HTERT RPE-1 (cell line): Measurements from ENCODE around the gene ANKMY1.

ENCODE experiments used
- in situ Hi-C: fragments of 300-500 bp; cut with MboI; formaldehyde crosslinking; loops from 4 replicates; pipeline ENCODE4 v1.14.3; 2020; ENCODE audit warnings: low sequenced_read_pairs

ANKMY1 gene

GRCh38 chr2:240438810-240439697 is 118.7 kb downstream of the ANKMY1 start:
- in situ Hi-C loops: no loop called here

DNA sequence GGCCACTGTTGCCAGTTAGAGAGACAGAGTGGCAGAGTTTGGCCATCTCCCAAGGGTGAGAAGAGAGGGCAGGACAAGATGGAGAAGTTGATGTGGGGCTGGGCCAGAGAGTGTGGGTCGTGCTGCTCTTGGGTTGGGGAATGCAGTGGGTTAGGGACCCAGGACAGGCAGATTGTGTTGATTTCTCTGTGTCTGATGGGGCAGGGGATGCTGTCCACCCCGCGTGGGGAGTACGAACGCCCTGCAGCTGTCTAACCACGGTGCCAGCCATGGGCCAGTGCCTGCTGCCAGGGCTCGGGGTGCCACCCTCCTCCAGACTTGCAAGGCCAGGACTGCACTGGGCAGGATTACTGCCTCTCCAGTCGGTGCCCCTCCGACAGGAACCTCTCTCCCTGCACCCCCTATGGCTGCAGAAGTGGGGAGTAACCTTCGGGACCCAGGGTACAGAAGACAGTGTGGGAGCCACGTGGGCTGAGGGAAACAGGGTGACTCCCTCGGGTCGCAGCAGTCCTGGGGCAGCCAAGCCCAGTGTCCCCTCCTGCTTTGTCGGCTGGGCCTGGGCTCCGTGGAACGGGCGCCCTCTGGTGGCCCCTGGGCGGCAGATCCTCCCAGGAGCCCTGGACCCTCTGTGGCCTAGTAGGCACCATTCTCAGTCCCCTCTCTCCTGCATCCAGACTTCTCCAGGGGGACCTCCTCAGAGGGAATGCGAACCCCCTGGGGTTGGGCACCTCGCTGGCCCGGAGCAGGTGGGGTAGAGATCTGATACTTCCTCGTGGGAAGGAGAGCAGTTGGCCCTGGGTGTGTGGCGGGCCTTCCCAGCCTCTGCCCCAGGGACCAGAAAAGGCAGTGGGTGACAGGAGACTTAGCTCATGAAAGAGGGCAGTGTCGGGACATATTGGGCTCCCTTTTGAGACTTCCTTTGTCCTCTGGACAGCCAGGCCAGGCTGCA is 119.7 kb downstream of the ANKMY1 start:
- in situ Hi-C loops: no loop called here

GRCh38 chr2:240437551-240437860 is 120.3 kb downstream of the ANKMY1 start:
- in situ Hi-C loops: no loop called here

DNA sequence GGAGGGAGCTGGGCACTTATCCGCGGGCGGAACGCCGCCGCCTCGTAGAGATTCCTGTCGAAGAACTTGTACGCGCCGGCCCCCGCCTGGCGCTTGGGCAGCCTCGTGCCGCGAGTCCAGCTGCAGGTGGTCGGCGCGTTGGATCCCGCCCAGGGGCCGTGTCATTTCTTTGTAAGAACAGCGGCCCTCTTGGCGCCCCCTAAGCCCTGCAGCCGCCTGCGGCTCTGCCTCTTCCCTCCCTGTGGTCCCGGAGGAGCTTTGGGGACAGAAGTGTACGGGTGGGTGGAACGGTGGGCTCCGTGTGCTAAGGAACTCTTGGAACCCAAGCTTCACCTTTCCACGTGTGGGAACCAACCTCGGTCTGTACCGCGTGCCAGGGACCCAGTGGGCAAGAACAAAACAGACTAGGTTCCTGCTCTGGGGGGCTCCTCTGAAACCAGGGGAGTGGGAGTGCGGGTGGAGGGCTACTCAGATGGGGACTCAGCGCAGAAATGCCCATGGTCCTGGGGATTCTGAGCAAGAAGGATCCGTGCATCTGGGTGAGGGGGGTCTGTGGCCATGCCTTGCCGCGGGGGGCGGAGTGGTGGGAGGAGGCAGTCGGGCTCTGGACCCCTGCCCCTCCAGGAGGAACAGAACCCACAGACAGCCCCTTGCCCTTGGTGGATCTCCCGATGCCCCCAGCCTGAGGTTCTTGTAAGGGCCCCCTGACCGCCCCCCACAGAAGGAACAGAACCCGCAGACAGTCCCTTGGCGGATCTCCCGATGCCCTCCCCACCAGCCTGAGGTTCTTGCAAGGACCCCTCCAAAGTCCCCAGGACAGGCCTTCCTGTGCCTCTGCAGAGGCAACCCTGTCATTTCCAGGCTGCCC is 120.9 kb downstream of the ANKMY1 start:
- in situ Hi-C loops: no loop called here

GRCh38 chr2:240435948-240436682 is 121.7 kb downstream of the ANKMY1 start:
- in situ Hi-C loops: no loop called here

DNA sequence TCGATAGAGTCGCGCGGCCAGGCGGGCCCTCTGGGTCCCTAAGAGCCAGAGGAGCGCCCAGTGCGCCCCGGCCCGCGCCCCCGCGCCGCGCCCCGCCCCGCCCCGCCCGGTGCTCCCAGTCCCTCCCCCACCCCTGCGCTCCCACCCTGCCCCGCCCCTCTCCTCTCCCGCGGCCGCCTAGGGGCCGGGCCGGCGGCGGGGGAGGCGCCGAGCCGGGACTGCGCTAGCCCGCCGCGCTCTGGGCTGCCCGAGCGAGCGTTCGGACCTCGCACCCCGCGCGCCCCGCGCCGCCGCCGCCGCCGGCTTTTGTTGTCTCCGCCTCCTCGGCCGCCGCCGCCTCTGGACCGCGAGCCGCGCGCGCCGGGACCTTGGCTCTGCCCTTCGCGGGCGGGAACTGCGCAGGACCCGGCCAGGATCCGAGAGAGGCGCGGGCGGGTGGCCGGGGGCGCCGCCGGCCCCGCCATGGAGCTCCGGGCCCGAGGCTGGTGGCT is 122.3 kb downstream of the ANKMY1 start, which contains the start of gene GPC1:
TSS of gene GPC1 (plus strand) at position 207 of the 491 bp plus-strand sequence. CDS start at position 463, 256 bp downstream.
- in situ Hi-C loops: no loop called here

DNA sequence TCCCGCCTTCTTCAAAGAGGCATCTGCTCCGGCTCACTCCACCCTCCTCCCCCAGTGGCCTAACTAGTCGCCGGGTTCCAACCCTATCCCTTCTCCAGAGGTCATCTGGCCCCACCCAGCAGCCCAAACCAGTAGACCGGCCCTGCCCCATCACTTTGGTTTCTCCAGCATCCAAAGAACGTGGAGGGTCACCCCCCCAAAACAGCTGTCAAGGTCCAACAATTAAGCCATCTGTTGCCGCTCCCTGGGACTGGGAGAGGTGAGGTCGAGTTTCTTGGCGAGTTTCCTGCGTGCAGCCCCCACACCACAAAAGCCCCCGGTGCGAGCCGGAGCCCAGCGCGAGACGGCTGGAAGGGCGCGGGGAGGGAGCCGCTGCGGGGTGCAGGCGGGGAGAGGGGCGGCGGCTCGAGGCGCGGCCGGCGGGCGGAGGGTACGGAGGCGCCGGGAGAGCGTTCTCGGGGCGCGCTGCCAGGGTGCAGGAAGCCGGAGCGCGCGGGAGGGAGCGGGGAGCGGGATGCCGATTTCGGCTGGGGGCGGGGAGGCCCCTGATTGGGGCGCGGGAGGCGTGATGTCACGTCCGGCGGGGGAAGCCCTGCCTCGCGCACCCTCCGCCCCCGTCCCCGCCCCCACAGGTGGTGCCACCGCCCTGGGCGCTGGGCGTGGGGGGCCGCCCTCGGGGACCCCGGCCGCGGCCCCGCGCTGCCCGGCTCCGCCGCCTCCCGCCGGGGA is 122.9 kb downstream of the ANKMY1 start:
- in situ Hi-C loops: no loop called here

- in situ Hi-C loops: no loop called here
Measured at GRCh38 chr2:240433973-240434727, 123.6 kb downstream of the ANKMY1 start.

DNA sequence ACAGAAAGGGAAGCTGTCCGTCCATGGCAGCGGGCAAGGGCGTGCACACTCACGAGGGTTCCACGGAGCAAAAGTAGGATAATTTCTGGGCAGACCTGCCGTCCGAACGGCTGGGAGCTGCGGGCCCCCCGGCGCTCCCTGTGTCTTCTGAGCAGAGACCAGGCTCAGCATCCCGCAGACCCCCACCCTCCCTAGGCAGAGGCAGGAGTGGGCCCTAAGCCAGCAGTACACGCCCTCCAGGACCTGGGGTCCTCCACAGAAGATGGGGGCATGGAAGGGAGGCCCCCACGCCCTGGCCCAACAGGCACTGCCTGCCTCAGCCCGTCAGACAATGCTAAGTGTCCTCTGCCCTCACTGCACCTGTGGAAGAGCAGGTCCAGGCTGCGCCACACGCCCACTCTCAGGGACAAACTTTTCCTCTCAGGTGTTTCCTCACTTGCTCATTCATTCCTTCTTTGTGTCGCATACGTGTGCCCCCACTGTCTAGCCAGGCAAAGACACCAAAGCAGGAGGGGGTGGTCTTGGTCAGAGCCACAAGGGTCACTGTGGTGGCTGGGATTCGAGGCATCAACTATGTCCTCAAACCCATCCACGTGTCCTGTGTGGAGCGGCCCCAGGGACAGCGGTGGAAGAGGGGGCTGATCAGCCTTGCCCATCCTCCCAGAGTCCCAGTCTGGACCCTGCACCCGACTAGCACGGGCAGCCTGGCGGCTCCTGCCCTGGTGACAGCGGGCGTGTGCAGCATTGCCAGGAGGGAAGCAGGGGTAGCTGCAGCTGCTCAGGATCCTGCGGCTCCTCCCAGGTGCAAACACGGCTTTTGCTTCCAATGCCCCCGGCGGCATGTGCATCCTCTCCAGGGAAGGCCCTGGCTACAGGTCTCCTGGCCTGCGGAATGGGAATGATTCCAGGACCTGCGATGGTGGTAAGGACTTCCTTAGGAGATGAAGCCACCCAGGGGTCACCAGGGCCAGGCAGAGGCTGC is 124.7 kb downstream of the ANKMY1 start:
- in situ Hi-C loops: no loop called here

- in situ Hi-C loops: no loop called here
Measured at GRCh38 chr2:240432430-240432819, 125.4 kb downstream of the ANKMY1 start.

DNA sequence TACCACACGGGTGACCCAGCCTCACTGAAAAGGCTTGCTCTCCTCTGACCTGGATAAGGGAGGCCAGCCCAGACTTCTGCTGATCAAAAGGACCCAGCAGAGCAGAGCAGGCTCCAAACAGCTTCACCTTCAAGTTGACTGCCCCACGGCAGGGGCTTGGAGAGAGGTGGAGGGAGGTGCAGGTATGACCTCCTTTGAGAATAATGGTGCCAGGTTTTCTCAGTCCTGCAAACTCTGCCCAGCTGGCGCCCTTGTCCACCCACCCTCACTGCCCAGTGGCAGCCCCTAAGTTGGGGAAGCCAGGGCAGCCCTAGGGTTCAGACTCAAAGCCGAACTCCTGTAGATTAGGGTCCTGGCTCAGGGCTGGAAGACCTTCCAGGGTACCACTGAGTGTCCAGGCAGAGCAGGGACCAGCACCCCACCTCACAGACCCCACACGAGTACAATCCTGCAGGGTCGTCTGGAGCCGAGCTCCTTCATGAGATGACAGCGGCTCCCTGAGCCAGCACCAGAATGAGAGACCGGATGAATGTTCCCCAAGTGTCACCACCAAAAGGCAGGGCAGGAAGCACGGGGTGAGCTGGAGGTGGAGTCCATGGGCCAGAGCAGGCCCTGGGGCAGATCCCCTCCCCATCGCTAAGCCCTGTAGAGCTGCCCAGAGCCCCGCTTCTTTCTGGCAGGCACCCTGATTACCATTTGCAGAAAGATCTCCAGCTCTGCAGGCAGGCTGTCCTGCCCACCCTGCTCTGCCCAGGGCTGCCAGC is 125.9 kb downstream of the ANKMY1 start:
- in situ Hi-C loops: no loop called here

- in situ Hi-C loops: no loop called here
Measured at GRCh38 chr2:240431271-240431660, 126.5 kb downstream of the ANKMY1 start.

DNA sequence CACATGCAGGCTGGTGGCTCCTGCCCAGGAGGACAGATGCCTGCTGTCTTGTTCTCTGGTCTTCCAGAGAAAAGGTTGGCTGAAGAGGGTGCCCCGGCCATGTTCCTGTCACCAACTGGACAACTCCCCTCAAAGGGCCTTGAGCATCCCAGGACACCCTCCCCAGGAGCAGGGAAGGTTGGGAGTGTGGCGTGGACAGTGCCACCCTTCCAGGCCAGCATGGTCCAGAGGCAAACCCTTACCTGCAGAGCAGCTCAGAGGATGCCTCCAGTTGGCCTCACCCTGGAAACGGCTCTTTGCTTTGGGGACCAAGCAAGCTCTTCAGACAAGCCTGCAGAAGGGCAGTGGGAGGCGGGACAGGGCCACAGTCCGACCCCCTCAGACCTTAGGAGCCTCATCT is 127.2 kb downstream of the ANKMY1 start:
- in situ Hi-C loops: no loop called here

GRCh38 chr2:240429872-240430491 is 127.8 kb downstream of the ANKMY1 start:
- in situ Hi-C loops: no loop called here
